Astrocyte of the spinal cord (primary cell): ENCODE data around the gene DRAXIN.

Source experiments
- DNase-seq: peaks from one replicate; pipeline ENCODE4 v3.0.0; 2011; ENCODE audit warnings: low read depth, low spot score
- H3K4me3 ChIP-seq: 2 replicates; pipeline ENCODE4 v1.5.1; 2011; ENCODE audit warnings: low read depth, mild to moderate bottlenecking, low read length, moderate library complexity
- in situ Hi-C: cut with HindIII; loops from 2 replicates; pipeline ENCODE4 v1.10.0; 2017; ENCODE audit warnings: low sequenced_read_pairs
- TF ChIP-seq, protein P1 (sequence below): IDR thresholded peaks from 2 replicates; pipeline ENCODE4 v1.5.1; 2012; ENCODE audit warnings: low read depth, mild to moderate bottlenecking, low read length, inconsistent platforms

The DRAXIN gene

GRCh38 chr1:11675325-11675724, 16.2 kb upstream of the DRAXIN start:
- DNase-seq, result no peak
- in situ Hi-C loops, result no loop called here
- TF ChIP-seq, protein P1, sequence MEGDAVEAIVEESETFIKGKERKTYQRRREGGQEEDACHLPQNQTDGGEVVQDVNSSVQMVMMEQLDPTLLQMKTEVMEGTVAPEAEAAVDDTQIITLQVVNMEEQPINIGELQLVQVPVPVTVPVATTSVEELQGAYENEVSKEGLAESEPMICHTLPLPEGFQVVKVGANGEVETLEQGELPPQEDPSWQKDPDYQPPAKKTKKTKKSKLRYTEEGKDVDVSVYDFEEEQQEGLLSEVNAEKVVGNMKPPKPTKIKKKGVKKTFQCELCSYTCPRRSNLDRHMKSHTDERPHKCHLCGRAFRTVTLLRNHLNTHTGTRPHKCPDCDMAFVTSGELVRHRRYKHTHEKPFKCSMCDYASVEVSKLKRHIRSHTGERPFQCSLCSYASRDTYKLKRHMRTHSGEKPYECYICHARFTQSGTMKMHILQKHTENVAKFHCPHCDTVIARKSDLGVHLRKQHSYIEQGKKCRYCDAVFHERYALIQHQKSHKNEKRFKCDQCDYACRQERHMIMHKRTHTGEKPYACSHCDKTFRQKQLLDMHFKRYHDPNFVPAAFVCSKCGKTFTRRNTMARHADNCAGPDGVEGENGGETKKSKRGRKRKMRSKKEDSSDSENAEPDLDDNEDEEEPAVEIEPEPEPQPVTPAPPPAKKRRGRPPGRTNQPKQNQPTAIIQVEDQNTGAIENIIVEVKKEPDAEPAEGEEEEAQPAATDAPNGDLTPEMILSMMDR, result no peak
- H3K4me3 ChIP-seq, result no peak overlapping the region

GRCh38 chr1:11676386-11677103, 15.0 kb upstream of the DRAXIN start:
- no peak for DNase-seq
- TF ChIP-seq, protein P1, result no peak
- in situ Hi-C loops, result no loop called here
- no peak overlapping the region for H3K4me3 ChIP-seq

DNA sequence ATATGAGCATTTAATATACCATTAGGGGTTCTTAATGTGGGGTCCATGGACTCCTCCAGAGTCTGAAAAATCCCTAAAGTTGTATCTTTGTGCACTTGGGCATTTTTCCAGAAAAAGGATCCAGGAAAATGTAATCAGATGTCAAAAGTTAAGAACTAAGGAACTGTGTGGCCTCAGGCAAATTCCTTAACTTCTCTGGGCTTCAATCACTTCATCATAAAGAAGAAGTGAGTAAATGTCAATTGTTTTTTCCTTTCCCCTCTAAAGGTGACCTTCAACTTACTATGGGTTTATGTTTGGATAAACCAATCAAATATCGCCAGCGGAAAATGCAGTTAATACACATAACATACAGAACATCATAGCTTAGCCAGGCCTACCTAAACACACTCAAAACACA, 13.1 kb upstream of the DRAXIN start:
- H3K4me3 ChIP-seq, result no peak overlapping the region
- no peak for DNase-seq
- TF ChIP-seq, protein P1, result no peak
- in situ Hi-C loops, result no loop called here

DNA sequence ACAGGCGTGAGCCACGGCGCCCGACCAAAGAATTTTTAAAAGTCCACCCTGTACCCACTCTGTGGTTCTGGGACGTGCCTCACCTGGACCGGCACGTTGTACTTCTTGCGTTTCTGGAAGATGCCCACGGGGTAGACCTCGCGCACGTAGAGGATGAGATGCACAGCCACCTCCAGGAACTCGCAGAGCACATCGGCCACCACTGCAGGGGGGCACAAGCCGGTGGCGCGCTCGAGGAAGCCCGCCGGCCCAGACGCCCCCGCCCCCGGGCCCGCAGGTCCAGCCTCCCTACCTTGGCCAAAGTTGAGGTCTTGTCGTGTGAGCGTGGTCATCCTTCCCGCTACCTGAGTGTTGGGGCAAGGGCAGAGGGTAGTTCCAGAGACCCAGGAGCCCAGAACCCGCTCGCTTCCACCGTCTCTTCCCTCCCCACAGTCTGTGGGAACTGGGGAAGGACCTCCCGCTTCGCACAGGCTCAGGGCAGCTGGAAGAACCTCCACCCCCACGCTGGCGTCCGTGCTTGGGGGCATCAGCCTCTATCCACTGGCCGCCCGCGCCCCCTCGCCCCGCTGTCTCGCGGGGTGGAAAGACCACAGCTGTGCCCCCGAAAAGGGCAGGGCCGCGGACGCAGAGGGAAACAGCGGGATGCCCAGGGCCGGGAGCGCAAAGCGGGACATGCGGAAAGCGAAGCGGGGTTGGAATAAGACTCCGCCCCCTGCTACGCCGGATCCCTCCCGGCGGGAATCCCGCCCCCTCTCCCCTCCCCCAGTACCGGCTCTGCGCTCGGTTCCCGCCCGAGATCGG, 11.0 kb upstream of the DRAXIN start:
- no peak for DNase-seq
- in situ Hi-C loops, result no loop called here
- TF ChIP-seq, protein P1, result no peak
- peak overlapping the region; percentile 84 for H3K4me3 ChIP-seq

DNA sequence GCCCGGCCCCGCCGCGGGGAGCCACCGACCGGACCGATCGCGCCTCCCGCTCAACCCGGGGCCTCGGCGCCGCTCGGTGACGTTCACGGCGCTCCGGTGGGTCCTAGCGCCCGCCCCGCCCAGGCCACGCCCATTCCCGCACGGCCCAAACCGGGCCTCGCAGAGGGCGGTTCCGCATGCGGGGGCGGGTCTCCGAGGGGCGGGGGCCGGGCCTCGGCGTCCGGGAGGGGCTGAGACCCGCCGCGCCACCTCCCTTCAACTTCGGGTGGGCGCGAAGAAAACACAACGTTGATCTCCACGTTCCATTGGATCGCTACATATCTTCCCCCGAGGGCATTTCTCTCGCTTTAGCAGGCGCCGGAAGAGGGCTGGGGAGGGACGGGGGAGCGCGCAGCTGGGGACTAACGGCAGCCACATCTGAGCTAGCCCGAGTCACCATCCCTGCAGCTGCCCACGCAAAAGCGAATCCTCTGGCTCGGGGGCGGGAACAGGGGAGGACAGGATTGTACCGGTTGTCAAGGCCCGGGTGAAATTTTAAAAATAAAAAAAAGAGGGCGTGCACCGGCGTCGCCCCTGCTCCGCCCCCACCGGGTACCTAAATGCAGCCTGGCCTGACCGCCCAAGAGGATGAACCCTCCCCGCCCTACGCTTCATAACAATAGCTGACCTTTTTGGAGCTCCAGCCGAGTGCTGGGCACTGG, 10.3 kb upstream of the DRAXIN start, which contains the start of gene MAD2L2:
TSS of gene MAD2L2 (minus strand) at position 78 of the 701 bp plus-strand sequence. CDS start 547 bp downstream, outside the sequence.
- in situ Hi-C loops, result no loop called here
- DNase-seq, result peak; percentile 76
- TF ChIP-seq, protein P1, result no peak
- H3K4me3 ChIP-seq, result peak within 1 kb of the TSS; percentile 84

DNA sequence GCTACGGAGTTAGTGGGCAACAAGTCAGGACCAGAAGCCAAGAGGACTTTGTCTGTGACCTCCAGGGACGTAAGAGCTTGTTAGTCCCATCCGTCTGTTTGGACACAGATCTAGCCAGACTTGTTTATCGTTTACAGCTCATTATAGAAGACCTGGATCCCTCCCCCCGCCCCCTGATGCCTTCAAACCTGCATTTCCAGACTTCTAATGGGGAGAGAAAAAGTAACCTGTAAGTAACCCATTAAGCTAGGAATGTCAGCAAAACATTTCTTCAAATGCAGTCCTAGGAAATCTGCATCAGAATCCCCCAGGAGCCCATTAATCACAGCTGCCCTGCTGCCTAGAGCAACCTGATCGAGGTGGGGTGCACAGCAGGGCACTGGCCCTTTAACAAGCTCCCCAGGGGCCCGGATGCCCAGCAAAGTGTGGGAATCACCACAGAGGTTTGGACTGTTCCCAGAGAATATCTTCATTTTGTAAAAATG, 9.2 kb upstream of the DRAXIN start:
- TF ChIP-seq, protein P1, result no peak
- in situ Hi-C loops, result no loop called here
- no peak overlapping the region for H3K4me3 ChIP-seq
- no peak for DNase-seq
